Fibroblast of pulmonary artery (primary cell): ENCODE measurements around the gene TENM3.

ENCODE experiments used
- DNase-seq: peaks from one replicate; pipeline ENCODE4 v3.0.0-alpha.2; 2010; ENCODE audit warnings: low read depth
- H3K4me3 ChIP-seq: replicated peaks from 2 replicates; pipeline ENCODE4 v1.5.1; 2011; ENCODE audit warnings: low read depth, mild to moderate bottlenecking, control low read depth, low read length, moderate library complexity
- CTCF ChIP-seq: IDR thresholded peaks from 2 replicates; pipeline ENCODE4 v1.5.1; 2011; ENCODE audit warnings: mild to moderate bottlenecking, control low read depth, low read length, inconsistent platforms; ENCODE audit errors: missing control alignments

The TENM3 gene

GRCh38 chr4:182518421-182518820, 275.2 kb downstream of the TENM3 start:
- no peak overlapping the region for H3K4me3 ChIP-seq
- TF ChIP-seq CTCF, result no peak
- DNase-seq, result no peak

- TF ChIP-seq CTCF, result no peak
- DNase-seq, result no peak
- no peak overlapping the region for H3K4me3 ChIP-seq
These were observed 276.3 kb downstream of the TENM3 start for GRCh38 chr4:182519528-182519927.

- H3K4me3 ChIP-seq, result no peak overlapping the region
- DNase-seq, result no peak
- TF ChIP-seq CTCF, result no peak
These were observed 277.8 kb downstream of the TENM3 start for GRCh38 chr4:182521011-182521410.

- no peak for DNase-seq
- no peak for TF ChIP-seq CTCF
- no peak overlapping the region for H3K4me3 ChIP-seq
These were observed 285.6 kb downstream of the TENM3 start for GRCh38 chr4:182528819-182529218.

- no peak for DNase-seq
- no peak overlapping the region for H3K4me3 ChIP-seq
- TF ChIP-seq CTCF, result no peak
These were observed 287.2 kb downstream of the TENM3 start for GRCh38 chr4:182530451-182530850.

GRCh38 chr4:182531555-182532162, 288.5 kb downstream of the TENM3 start:
- H3K4me3 ChIP-seq, result no peak overlapping the region
- no peak for DNase-seq

More at GRCh38 chr4:182531555-182532162, 288.5 kb downstream of the TENM3 start:
- no peak for TF ChIP-seq CTCF
